Thoracic aorta (tissue), 2 donors: ENCODE results near the gene MICAL3. TPM values are rescaled to one million over a fixed set of nuclear protein-coding genes. Genes with fewer than 3 reads are reported as not detected.
"Not testable (repeated sequence)": the region's sequence is repeated elsewhere in the genome, so short reads cannot be mapped to it uniquely, and the experiment has no call there.

Source experiments
- ATAC-seq: fragments of 150-250 bp; one replicate; pipeline ENCODE4 v1.8.0; 2017; ENCODE audit warnings: low read depth; ENCODE audit not compliant: insufficient number of reproducible peaks, low FRiP score
- DNase-seq: peaks from one replicate; pipeline ENCODE4 v3.0.0-alpha.2; 2020; ENCODE audit warnings: low spot score
- H3K27ac ChIP-seq, 2 donors: fragments of 200-600 bp; sonication (generic); 1 replicate in 1 of 2; 2 replicates in 1 of 2; pipeline ENCODE4 v1.5.1; 2016; ENCODE audit warnings: mild to moderate bottlenecking in 2 of 2, moderate library complexity in 2 of 2
- H3K27me3 ChIP-seq: fragments of 200-600 bp; sonication (generic); replicated peaks from 2 replicates; pipeline ENCODE4 v1.6.0; 2016; ENCODE audit warnings: mild to moderate bottlenecking; ENCODE audit not compliant: insufficient read depth
- H3K36me3 ChIP-seq: fragments of 200-600 bp; sonication (generic); one replicate; pipeline ENCODE4 v1.5.1; 2016
- H3K4me1 ChIP-seq, 2 donors: fragments of 200-600 bp; sonication (generic); 1 replicate in 1 of 2; 2 replicates in 1 of 2; pipeline versions ENCODE4 v1.5.1 to v1.6.0; 2016; ENCODE audit warnings: low read depth in 2 of 2, mild to moderate bottlenecking in 1 of 2; ENCODE audit not compliant: control insufficient read depth in 1 of 2
- H3K4me3 ChIP-seq: fragments of 200-600 bp; sonication (generic); 2 replicates; pipeline ENCODE4 v1.5.1; 2016; ENCODE audit warnings: mild to moderate bottlenecking
- H3K9me3 ChIP-seq: fragments of 200-600 bp; sonication (generic); 2 replicates; pipeline ENCODE4 v1.5.1; 2016
- total RNA-seq, 2 donors: library from RNA; depleted of rRNA; stranded (reverse); fragments of >200 nt; gene quantifications; one replicate each; pipeline versions ENCODE4 v1.1.0 to v1.2.3, GENCODE V29; 2016
- TF ChIP-seq, protein P1 (sequence below): fragments of 200-600 bp; sonication (generic); IDR thresholded peaks from one replicate; pipeline ENCODE4 v1.5.1; 2019; ENCODE audit warnings: antibody characterized with exemption

The MICAL3 gene
- total RNA-seq, 2 donors from 2014 or later, result 45.2 to 78.0 TPM

DNA sequence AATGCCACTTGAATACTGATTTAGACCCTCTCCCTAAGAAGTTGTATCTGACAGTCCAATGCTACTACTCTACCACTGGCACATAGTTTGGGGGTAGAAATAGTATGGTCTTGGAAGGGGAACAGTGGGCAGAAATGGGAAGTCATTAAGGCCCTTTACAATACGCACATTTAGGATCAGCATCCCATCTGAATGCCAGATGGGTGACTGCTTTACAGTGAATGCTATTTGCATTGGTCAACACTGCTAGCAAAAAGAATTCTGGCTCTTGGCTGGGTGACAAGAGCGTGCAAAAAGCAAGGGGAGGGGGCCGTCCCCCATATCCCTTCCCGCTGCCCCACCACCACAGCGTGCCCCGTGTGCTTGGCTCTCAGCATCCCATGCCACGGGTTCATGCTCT lies 145.4 kb downstream of the MICAL3 start:
- ATAC-seq, result no peak
- no peaks in the 10 kb centered on the region for H3K27me3 ChIP-seq
- peaks cover 29% of the 10 kb centered on the region for H3K36me3 ChIP-seq
- no peak for DNase-seq
- no peak overlapping the region for H3K27ac ChIP-seq
- TF ChIP-seq, protein P1, sequence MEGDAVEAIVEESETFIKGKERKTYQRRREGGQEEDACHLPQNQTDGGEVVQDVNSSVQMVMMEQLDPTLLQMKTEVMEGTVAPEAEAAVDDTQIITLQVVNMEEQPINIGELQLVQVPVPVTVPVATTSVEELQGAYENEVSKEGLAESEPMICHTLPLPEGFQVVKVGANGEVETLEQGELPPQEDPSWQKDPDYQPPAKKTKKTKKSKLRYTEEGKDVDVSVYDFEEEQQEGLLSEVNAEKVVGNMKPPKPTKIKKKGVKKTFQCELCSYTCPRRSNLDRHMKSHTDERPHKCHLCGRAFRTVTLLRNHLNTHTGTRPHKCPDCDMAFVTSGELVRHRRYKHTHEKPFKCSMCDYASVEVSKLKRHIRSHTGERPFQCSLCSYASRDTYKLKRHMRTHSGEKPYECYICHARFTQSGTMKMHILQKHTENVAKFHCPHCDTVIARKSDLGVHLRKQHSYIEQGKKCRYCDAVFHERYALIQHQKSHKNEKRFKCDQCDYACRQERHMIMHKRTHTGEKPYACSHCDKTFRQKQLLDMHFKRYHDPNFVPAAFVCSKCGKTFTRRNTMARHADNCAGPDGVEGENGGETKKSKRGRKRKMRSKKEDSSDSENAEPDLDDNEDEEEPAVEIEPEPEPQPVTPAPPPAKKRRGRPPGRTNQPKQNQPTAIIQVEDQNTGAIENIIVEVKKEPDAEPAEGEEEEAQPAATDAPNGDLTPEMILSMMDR, result no peak
- no peaks in the 10 kb centered on the region for H3K4me1 ChIP-seq
- H3K4me3 ChIP-seq, result no peak overlapping the region
- no peaks in the 10 kb centered on the region for H3K9me3 ChIP-seq

DNA sequence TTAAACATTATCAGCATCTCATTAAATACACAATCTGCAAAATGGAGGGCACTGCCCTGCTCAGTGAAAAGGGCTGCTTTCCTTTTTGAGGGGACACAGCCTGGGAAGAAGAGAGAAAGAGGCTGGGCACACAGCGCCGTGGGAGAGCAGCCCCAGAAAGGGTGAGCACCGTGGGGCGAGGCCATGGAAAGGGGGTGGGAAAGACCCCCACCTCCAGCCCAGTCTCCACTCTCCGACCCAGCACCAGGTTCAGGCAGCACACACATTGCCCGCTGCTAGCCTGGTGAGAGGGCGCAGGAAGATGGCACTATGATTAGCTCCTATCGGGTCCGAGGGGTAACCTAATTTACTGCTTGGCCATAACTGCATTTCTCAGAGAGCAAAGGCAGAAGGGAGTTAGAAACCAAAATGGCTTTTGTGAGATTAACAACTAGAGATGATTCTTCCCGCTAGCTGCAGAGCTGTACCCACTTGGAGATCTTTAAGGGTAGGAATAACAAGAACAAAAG lies 146.1 kb downstream of the MICAL3 start:
- Histone ChIP-seq H3K27me3 (no peaks in the 10 kb centered on the region), H3K36me3 (peaks cover 28% of the 10 kb centered on the region), H3K4me3 (no peak overlapping the region), H3K27ac (no peak overlapping the region), H3K4me1 (no peaks in the 10 kb centered on the region), H3K9me3 (no peaks in the 10 kb centered on the region)
- DNase-seq, result no peak
- TF ChIP-seq, protein P1, result no peak
- no peak for ATAC-seq

DNA sequence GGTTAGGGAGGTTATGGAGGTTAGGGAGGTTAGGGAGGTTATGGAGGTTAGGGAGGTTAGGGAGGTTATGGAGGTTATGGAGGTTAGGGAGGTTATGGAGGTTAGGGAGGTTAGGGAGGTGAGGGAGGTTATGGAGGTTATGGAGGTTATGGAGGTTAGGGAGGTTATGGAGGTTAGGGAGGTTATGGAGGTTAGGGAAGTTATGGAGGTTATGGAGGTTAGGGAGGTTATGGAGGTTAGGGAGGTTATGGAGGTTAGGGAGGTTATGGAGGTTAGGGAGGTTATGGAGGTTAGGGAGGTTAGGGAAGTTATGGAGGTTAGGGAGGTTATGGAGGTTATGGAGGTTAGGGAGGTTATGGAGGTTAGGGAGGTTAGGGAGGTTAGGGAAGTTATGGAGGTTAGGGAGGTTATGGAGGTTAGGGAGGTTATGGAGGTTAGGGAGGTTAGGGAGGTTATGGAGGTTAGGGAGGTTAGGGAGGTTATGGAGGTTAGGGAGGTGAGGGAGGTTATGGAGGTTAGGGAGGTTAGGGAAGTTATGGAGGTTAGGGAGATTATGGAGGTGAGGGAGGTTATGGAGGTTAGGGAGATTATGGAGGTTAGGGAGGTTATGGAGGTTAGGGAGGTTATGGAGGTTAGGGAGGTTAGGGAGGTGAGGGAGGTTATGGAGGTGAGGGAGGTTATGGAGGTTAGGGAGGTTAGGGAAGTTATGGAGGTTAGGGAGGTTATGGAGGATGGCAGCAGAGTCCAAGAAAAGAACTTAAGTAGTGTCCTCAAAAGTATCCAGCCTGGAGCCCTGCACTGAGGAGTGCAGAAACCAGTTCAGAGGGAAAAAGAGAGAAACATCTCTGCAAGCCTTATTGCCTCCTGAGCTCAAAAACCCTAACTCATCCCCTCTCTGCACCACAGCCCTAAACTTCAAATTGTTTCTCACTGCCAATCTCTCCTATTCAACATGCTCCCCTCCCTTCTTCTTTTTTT lies 147.2 kb downstream of the MICAL3 start:
- not testable (repeated sequence) for H3K27ac ChIP-seq, ATAC-seq, DNase-seq, H3K4me1 ChIP-seq, H3K4me3 ChIP-seq, H3K27me3 ChIP-seq, H3K9me3 ChIP-seq
- H3K36me3 ChIP-seq, result peaks cover 31% of the 10 kb centered on the region

DNA sequence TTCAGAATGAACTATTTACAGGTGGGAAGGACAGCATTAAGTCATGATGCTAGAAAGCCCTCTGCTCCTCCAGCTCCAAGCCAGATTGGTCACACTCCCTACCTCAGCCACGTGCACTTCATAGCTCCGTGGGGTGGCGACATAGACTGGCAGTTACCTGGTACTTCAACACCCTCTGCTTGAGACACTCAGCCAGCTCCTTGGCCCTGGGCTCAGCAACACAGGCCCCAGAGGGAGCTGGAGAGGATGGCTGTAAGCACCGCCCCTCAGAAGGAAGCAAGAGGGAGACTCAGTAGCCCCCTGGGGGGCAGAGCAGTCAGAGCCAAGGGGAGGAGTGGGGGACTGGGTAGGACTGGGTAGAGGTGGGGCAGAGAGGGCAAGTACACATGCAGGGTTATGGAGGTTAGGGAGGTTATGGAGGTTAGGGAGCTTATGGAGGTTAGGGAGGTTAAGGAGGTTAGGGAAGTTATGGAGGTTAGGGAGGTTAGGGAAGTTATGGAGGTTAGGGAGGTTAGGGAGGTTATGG lies 148.0 kb downstream of the MICAL3 start:
- H3K4me3 ChIP-seq, result no peak overlapping the region

DNA sequence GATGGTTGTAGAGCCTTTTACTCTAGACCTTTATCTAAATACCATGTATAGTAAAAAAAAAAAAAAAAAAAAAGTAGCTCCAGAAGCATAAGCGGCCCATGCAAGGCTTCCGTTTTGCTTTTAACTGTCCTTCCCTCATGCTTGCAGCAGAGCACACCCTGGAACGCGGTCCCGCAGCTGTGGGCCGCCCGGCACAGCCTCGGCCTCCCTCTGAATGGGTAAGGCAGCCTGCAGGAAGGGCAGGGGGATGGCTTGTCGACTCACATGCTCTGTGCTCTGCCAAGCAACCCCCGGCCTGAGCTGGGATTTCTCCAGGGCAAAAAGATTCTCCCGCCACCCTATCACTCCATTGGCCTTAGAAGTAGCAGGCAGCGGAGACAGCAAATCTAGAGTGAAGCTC lies 148.7 kb downstream of the MICAL3 start:
- Histone ChIP-seq H3K4me3 (no peak overlapping the region), H3K27me3 (no peaks in the 10 kb centered on the region), H3K27ac (no peak overlapping the region), H3K36me3 (peaks cover 36% of the 10 kb centered on the region), H3K4me1 (no peaks in the 10 kb centered on the region), H3K9me3 (no peaks in the 10 kb centered on the region)
- ATAC-seq (no peak), DNase-seq (no peak)
- TF ChIP-seq, protein P1, result no peak

More for the DNA sequence above, 148.0 kb downstream of the MICAL3 start:
- Histone ChIP-seq H3K36me3 (peaks cover 37% of the 10 kb centered on the region), H3K9me3 (no peaks in the 10 kb centered on the region), H3K27ac (no peak overlapping the region), H3K4me1 (no peaks in the 10 kb centered on the region), H3K27me3 (no peaks in the 10 kb centered on the region)
- ATAC-seq (no peak), DNase-seq (no peak)
- TF ChIP-seq, protein P1, result no peak
